Naive thymus-derived CD8-positive, alpha-beta T cell (primary cell): Measurements from ENCODE around the gene RETREG3. TPM values are rescaled to one million over a fixed set of nuclear protein-coding genes. Genes with fewer than 3 reads are reported as not detected.

Source experiments
- ATAC-seq, 2 donors: fragments of 150-1000 bp; cut with Tn5 transposase in 1 of 2; sonication (Bioruptor Pico), chemical (Tn5 transposase) in 1 of 2; 1 replicate in 1 of 2; 2 replicates in 1 of 2; pipeline ENCODE4 v1.10.0; 2021; ENCODE audit warnings: mild to moderate bottlenecking in 2 of 2, moderate library complexity in 2 of 2
- POLR2A ChIA-PET: fragments of 350-600 bp; sonication (Branson Sonifier 250); formaldehyde crosslinking; loops from one replicate; lab custom pipeline; 2021; ENCODE audit warnings: antibody characterized with exemption; lab: Charles Lee
- DNase-seq, 10 donors: peaks; one replicate each; pipeline versions ENCODE4 v3.0.0 to v3.0.0-alpha.2; 2020 to 2022
- H3K27ac Mint-ChIP-seq, 10 donors: one replicate each; pipeline ENCODE4 v1.8.0; 2020 to 2022; ENCODE audit warnings: mild to moderate bottlenecking in 10 of 10, mixed read lengths in 10 of 10, moderate library complexity in 4 of 10, inconsistent platforms in 1 of 10
- H3K27me3 Mint-ChIP-seq, 5 donors: one replicate each; pipeline ENCODE4 v1.8.0; 2021 to 2022; ENCODE audit warnings: mixed read lengths in 5 of 5
- H3K36me3 Mint-ChIP-seq, 3 donors: one replicate each; pipeline ENCODE4 v1.8.0; 2020 to 2022; ENCODE audit warnings: mixed read lengths in 3 of 3, mild to moderate bottlenecking in 2 of 3, inconsistent platforms in 1 of 3
- H3K4me1 Mint-ChIP-seq, 4 donors: one replicate each; pipeline ENCODE4 v1.8.0; 2021 to 2022; ENCODE audit warnings: mixed read lengths in 4 of 4
- H3K4me3 Mint-ChIP-seq, 10 donors: one replicate each; pipeline ENCODE4 v1.8.0; 2020 to 2022; ENCODE audit warnings: mild to moderate bottlenecking in 10 of 10, mixed read lengths in 10 of 10, moderate library complexity in 6 of 10, inconsistent platforms in 1 of 10
- H3K9me3 Mint-ChIP-seq, 9 donors: one replicate each; pipeline ENCODE4 v1.8.0; 2020 to 2022; ENCODE audit warnings: mixed read lengths in 9 of 9, mild to moderate bottlenecking in 3 of 9, inconsistent platforms in 1 of 9, moderate library complexity in 1 of 9
- polyA plus RNA-seq, 3 donors: library from polyadenylated mRNA; unstranded; fragments of 300-500 nt; fragmentation: Illumina TruSeq; gene quantifications; one replicate each; pipeline ENCODE4 v1.2.3, GENCODE V29; 2021
- total RNA-seq, 8 experiments: library from RNA in 2 of 8; stranded (reverse) in 2 of 8; gene quantifications; one replicate each; pipeline ENCODE4 v1.2.3 and lab custom pipeline; 2021 to 2026

RETREG3 gene
- total RNA-seq (100 to 1,000 TPM; 139 to 147 TPM), polyA plus RNA-seq (100 to 1,000 TPM; 119 to 131 (median 122) TPM), total RNA-seq (lab: John Stamatoyannopoulos, UW) (66.1 to 213 (median 123) reads per million in 6 experiments)

DNA sequence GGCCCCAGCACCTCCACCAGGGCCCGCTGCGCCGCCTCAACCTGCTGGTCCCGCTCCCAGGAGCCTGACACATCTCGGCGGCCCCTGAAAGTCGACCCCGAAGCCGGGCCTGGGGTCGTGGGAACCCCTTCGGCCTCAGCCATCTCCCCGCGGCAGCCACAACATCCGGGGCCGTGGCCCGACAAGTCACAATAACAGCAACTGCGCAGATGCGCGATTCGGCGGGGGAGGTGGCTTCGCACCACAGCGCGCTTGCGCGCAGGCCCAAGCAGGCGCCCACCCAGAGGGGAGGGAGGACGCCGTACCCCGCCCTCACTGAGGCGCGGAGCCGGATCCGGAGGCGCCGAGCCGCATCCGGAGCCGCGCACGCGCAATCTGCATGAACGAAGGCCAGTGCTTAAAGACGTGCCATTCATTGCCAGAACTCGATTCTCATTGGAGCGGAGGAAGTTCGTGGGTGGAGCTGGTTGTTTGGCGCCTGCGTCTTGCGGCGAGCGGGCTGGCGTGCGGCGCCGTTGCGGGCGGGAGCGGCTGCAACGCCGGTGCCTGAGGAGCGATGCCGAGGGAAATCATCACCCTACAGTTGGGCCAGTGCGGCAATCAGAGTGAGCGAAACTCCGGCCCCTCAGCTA, at the start of gene RETREG3, which contains the start of gene TUBG1:
RETREG3 (minus strand) TSS at position 193 of the 632 bp plus-strand sequence; CDS start at position 143, 50 bp downstream.
TUBG1 (plus strand) TSS at position 502 of the 632 bp plus-strand sequence; CDS start at position 557, 55 bp downstream.
- peak within 1 kb of the TSS; percentile 97 to 100 (median 100) for H3K4me3 Mint-ChIP-seq
- peak within 1 kb of the TSS; percentile 94 to 100 (median 99) for H3K27ac Mint-ChIP-seq
- ATAC-seq = peak; percentile 88 to 91
- H3K9me3 Mint-ChIP-seq = no peaks in the 10 kb centered on the region
- peak; percentile 95 to 100 (median 99) for DNase-seq
- POLR2A ChIA-PET = interaction anchor here (0.6 to 3.3 kb wide), 26 partner anchors 8 to 758 kb away, joined by 3 to 26 read pairs (median 4); partner anchors contain the start of genes CNP, CNTNAP1, MLX and NAGLU
- no peaks in the 10 kb centered on the region for H3K27me3 Mint-ChIP-seq
- peaks cover 25 to 54% (median 49%) of the 10 kb centered on the region in 4 donors for H3K4me1 Mint-ChIP-seq
- peaks cover 3 to 47% (median 14%) of the 10 kb centered on the region in 3 donors for H3K36me3 Mint-ChIP-seq

DNA sequence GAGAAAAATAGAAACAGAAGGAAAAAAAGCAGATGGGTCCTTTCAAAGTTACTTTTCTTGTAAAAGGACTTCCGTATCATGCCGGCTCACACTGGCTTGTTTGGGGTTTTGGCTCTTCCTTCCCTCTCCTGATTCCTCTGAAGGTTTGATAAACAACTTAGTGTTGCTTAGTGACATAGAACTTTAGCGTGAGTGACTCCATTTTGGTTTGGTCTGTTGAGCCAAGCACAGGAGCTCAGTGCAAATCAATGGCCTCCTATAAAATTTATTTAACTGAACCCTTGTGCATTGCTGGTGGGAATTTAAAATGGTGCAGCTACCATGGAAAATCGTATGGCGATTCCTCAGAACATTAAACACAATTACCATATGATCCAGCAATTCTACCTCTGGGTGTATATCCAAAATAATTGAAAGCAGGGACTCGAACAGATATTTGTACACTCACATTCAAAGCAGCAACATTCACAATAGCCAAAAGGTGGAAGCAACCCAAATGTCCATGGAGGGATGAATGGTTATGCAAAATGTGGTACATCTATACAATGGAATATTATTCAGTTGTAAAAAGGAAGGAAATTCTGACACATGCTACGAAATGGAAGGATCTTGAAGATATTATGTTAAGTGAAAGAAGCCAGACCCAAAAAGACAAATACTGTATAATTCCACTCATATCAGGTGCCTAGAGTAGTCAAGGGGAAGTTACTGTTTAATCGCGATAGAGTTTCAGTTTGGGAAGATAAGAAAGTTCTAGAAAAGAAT, 48.8 kb upstream of the RETREG3 start:
- Mint-ChIP-seq H3K27ac (peak overlapping the region in 4 of 10 donors; percentile 18 to 62 (median 29)), H3K27me3 (peaks cover 3 to 17% (median 10%) of the 10 kb centered on the region in 5 donors), H3K9me3 (no peaks in the 10 kb centered on the region), H3K4me1 (peaks cover 13 to 28% (median 22%) of the 10 kb centered on the region in 4 donors), H3K36me3 (peaks cover 0 to 7% (median 0%) of the 10 kb centered on the region in 3 donors), H3K4me3 (peak overlapping the region; percentile 41 to 95 (median 88))
- POLR2A ChIA-PET = interaction anchor here (1.1 to 2.7 kb wide), 3 partner anchors 16 to 50 kb away, joined by 3 to 8 read pairs (median 4); no protein-coding TSS in a partner anchor
- no peak for DNase-seq
- ATAC-seq = no peak

GRCh38 chr17:42655528-42655927, 46.4 kb upstream of the RETREG3 start:
- H3K27me3 Mint-ChIP-seq = peaks cover 5 to 20% (median 15%) of the 10 kb centered on the region in 5 donors
- DNase-seq = no peak
- POLR2A ChIA-PET = no interaction called here
- H3K4me3 Mint-ChIP-seq = peak overlapping the region in 1 of 10 donors; percentile 65
- no peaks in the 10 kb centered on the region for H3K36me3 Mint-ChIP-seq
- H3K27ac Mint-ChIP-seq = no peak overlapping the region
- ATAC-seq = no peak
- peaks cover 13 to 26% (median 22%) of the 10 kb centered on the region in 4 donors for H3K4me1 Mint-ChIP-seq
- no peaks in the 10 kb centered on the region for H3K9me3 Mint-ChIP-seq

GRCh38 chr17:42653179-42654124, 44.3 kb upstream of the RETREG3 start:
- no peaks in the 10 kb centered on the region for H3K9me3 Mint-ChIP-seq
- POLR2A ChIA-PET = no interaction called here
- H3K4me3 Mint-ChIP-seq = peak overlapping the region in 5 of 10 donors; percentile 0 to 41 (median 25)
- H3K36me3 Mint-ChIP-seq = no peaks in the 10 kb centered on the region
- H3K27me3 Mint-ChIP-seq = peaks cover 5 to 24% (median 18%) of the 10 kb centered on the region in 5 donors
- DNase-seq (no peak), ATAC-seq (no peak)
- H3K4me1 Mint-ChIP-seq = peaks cover 4 to 14% (median 7%) of the 10 kb centered on the region in 4 donors
- no peak overlapping the region for H3K27ac Mint-ChIP-seq

DNA sequence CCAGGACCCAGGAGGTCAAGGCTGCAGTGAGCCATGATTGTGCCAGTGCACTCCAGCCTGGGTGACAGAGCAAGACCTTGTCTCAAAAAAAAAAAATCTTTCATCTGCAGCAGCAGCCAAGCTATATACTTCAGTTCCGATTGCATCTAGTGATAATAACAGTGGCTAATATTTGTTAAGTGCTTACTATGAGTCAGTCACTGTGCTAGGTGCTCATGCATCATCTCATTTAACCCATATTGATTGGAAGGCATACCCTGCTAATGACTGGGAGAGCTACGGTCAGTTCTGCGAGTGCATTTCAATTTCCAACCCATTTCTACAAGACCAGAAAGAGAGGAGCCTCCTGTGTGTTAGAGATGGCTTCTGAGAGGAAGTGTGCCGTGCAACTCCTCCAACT, 42.2 kb upstream of the RETREG3 start:
- Mint-ChIP-seq H3K4me3 (no peak overlapping the region), H3K27me3 (peaks cover 5 to 25% (median 24%) of the 10 kb centered on the region in 5 donors), H3K36me3 (no peaks in the 10 kb centered on the region), H3K4me1 (peaks cover 0 to 8% (median 2%) of the 10 kb centered on the region in 4 donors), H3K27ac (no peak overlapping the region), H3K9me3 (no peaks in the 10 kb centered on the region)
- POLR2A ChIA-PET = no interaction called here
- ATAC-seq (no peak), DNase-seq (no peak)

DNA sequence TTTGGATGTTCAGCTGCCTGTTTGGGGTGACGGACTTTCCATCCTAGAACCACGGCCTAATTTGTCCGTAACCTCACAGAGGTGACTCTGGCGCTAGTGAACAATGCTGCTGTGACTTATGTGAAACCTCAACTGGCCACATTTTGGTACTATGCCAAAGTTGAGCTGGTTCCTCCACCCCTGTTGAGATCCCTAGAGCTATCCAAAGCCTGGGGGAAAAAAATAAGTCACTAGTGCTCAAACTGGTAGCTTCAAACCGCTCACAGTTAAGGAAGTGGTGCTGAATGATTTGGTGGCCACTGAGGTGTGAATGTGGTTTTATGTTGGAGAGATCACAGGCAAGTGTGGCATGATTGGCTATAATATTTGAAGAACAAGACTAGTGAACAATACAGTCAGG, 38.6 kb upstream of the RETREG3 start:
- POLR2A ChIA-PET = no interaction called here
- no peaks in the 10 kb centered on the region for H3K36me3 Mint-ChIP-seq

DNA sequence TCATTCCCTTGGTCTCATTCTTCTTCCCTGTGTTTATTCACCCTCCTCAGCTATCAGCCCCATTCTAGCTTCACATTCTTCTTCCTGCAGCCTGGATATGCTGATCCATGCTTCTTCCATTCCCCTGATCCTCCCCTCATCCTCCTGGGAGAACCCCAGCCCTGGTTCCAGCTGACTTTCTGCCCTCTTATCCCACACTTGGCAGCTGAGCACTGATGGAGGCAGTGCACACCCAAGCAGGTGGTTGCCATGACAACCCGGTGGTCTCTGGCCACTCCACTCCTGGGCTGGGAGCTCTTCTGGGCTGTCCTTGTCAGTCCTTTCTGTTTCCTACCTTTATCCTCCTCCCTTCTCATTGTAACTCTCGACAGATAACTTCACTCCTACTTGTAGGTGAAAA, 33.2 kb upstream of the RETREG3 start:
- H3K36me3 Mint-ChIP-seq = no peaks in the 10 kb centered on the region
- H3K9me3 Mint-ChIP-seq = no peaks in the 10 kb centered on the region
- H3K4me3 Mint-ChIP-seq = no peak overlapping the region
- peak overlapping the region in 1 of 10 donors; percentile 48 for H3K27ac Mint-ChIP-seq
- peaks cover 3 to 14% (median 8%) of the 10 kb centered on the region in 5 donors for H3K27me3 Mint-ChIP-seq
- ATAC-seq (no peak), DNase-seq (no peak)
- peaks cover 0 to 6% (median 3%) of the 10 kb centered on the region in 4 donors for H3K4me1 Mint-ChIP-seq
- POLR2A ChIA-PET = no interaction called here

More for the DNA sequence above, 38.6 kb upstream of the RETREG3 start:
- peaks cover 5 to 14% (median 12%) of the 10 kb centered on the region in 5 donors for H3K27me3 Mint-ChIP-seq
- peaks cover 0 to 2% (median 0%) of the 10 kb centered on the region in 4 donors for H3K4me1 Mint-ChIP-seq
- H3K27ac Mint-ChIP-seq = no peak overlapping the region
- H3K4me3 Mint-ChIP-seq = peak overlapping the region in 1 of 10 donors; percentile 5
- DNase-seq = no peak
- ATAC-seq = no peak
- no peaks in the 10 kb centered on the region for H3K9me3 Mint-ChIP-seq

GRCh38 chr17:42640121-42640520, 30.9 kb upstream of the RETREG3 start:
- no peaks in the 10 kb centered on the region for H3K9me3 Mint-ChIP-seq
- H3K4me3 Mint-ChIP-seq = peak overlapping the region in 1 of 10 donors; percentile 26
- DNase-seq (no peak), ATAC-seq (no peak)
- no peak overlapping the region for H3K27ac Mint-ChIP-seq
- H3K4me1 Mint-ChIP-seq = peaks cover 0 to 6% (median 3%) of the 10 kb centered on the region in 4 donors
- POLR2A ChIA-PET = interaction anchor here (0.6 kb wide), 1 partner anchor 12 kb away, joined by 3 read pairs; no protein-coding TSS in a partner anchor
- H3K36me3 Mint-ChIP-seq = no peaks in the 10 kb centered on the region
- peaks cover 0 to 14% (median 8%) of the 10 kb centered on the region in 5 donors for H3K27me3 Mint-ChIP-seq

- peaks cover 0 to 6% (median 3%) of the 10 kb centered on the region in 4 donors for H3K4me1 Mint-ChIP-seq
- DNase-seq (no peak), ATAC-seq (no peak)
- peak overlapping the region in 1 of 10 donors; percentile 22 for H3K4me3 Mint-ChIP-seq
- POLR2A ChIA-PET = interaction anchor here (0.6 kb wide), 1 partner anchor 11 kb away, joined by 3 read pairs; no protein-coding TSS in a partner anchor
- peak overlapping the region in 1 of 10 donors; percentile 18 for H3K27ac Mint-ChIP-seq
- H3K27me3 Mint-ChIP-seq = peaks cover 0 to 14% (median 8%) of the 10 kb centered on the region in 5 donors
- no peaks in the 10 kb centered on the region for H3K36me3 Mint-ChIP-seq
- no peaks in the 10 kb centered on the region for H3K9me3 Mint-ChIP-seq
Observed at GRCh38 chr17:42639525-42640113, 30.4 kb upstream of the RETREG3 start.

DNA sequence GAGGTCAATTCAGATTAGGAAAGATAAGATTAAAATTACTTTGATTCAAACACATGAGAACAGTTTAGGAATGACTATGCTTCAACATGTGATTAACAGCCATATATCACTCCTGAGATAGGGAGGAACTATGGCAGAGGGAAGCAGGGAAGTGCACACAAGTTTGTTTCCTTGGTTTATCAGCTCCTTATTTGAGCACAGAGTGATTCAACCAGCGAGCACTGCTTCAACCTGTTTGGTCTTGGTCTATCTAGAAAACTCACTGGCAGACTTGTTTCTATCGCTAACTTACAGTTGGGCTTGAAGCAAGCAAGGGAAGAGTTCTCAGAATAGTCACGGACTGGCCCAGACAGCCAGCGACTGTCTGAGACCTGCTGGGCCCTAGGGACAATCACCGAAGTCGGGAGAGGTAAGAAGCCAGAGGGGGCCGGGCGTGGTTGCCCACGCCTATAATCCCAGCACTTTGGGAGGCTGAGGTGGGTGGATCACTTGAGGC, 23.8 kb upstream of the RETREG3 start:
- Mint-ChIP-seq H3K4me3 (no peak overlapping the region), H3K27ac (no peak overlapping the region), H3K4me1 (no peaks in the 10 kb centered on the region), H3K27me3 (no peaks in the 10 kb centered on the region), H3K9me3 (no peaks in the 10 kb centered on the region), H3K36me3 (no peaks in the 10 kb centered on the region)
- POLR2A ChIA-PET = interaction anchor here (0.6 kb wide), 1 partner anchor 103 kb away, joined by 4 read pairs; no protein-coding TSS in a partner anchor
- ATAC-seq (no peak), DNase-seq (no peak)

GRCh38 chr17:42629411-42630009, 20.3 kb upstream of the RETREG3 start:
- ATAC-seq = no peak
- no peak for DNase-seq
- Mint-ChIP-seq H3K27me3 (no peaks in the 10 kb centered on the region), H3K4me3 (no peak overlapping the region), H3K4me1 (no peaks in the 10 kb centered on the region), H3K27ac (no peak overlapping the region), H3K36me3 (no peaks in the 10 kb centered on the region), H3K9me3 (no peaks in the 10 kb centered on the region)
- POLR2A ChIA-PET = no interaction called here
